Esophagus squamous epithelium (tissue), 4 donors: ENCODE measurements around the gene NKD1.

Experiments
- POLR2A ChIP-seq, 4 donors: fragments of 450-650 bp; IDR thresholded peaks; one replicate each; pipeline ENCODE4 v1.6.1; 2017; ENCODE audit warnings: antibody characterized with exemption in 4 of 4, mild to moderate bottlenecking in 4 of 4, moderate library complexity in 3 of 4
- TF ChIP-seq, protein P1 (sequence below), 6 experiments: fragments of 450-650 bp in 4 of 6; fragments of 200-600 bp in 2 of 6; sonication (generic) in 2 of 6; IDR thresholded peaks; one replicate each; pipeline ENCODE4 v1.5.1; 2016 to 2019; ENCODE audit warnings: antibody characterized with exemption in 6 of 6, mild to moderate bottlenecking in 4 of 6, moderate library complexity in 4 of 6

GRCh38 chr16:50664270-50664669, 116.1 kb downstream of the NKD1 start:
- TF ChIP-seq, protein P1, sequence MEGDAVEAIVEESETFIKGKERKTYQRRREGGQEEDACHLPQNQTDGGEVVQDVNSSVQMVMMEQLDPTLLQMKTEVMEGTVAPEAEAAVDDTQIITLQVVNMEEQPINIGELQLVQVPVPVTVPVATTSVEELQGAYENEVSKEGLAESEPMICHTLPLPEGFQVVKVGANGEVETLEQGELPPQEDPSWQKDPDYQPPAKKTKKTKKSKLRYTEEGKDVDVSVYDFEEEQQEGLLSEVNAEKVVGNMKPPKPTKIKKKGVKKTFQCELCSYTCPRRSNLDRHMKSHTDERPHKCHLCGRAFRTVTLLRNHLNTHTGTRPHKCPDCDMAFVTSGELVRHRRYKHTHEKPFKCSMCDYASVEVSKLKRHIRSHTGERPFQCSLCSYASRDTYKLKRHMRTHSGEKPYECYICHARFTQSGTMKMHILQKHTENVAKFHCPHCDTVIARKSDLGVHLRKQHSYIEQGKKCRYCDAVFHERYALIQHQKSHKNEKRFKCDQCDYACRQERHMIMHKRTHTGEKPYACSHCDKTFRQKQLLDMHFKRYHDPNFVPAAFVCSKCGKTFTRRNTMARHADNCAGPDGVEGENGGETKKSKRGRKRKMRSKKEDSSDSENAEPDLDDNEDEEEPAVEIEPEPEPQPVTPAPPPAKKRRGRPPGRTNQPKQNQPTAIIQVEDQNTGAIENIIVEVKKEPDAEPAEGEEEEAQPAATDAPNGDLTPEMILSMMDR (IDR thresholded peaks at IDR 0.05): no peak
- TF ChIP-seq POLR2A (IDR thresholded peaks at IDR 0.05): no peak
